ENCODE data around the gene C1QTNF7. TPM values are rescaled to one million over a fixed set of nuclear protein-coding genes. Genes with fewer than 3 reads are reported as not detected.

The C1QTNF7 gene
- total RNA-seq, 1 experiment from 2014 or later, result not detected

GRCh38 chr4:15427161-15427560, 672 bp upstream of the C1QTNF7 start:
- no peaks in the 10 kb centered on the region for H3K27me3 ChIP-seq
- no peaks in the 10 kb centered on the region for H3K9me3 ChIP-seq (replicated peaks)
- DNase-seq, result no peak
- no peak overlapping the region for H3K27ac ChIP-seq
- H3K4me1 ChIP-seq, result no peaks in the 10 kb centered on the region
- H3K4me3 ChIP-seq, result no peak overlapping the region
- H3K36me3 ChIP-seq, result no peaks in the 10 kb centered on the region

GRCh38 chr4:15428611-15429010, 778 bp downstream of the C1QTNF7 start:
- no peak for DNase-seq
- no peak overlapping the region for H3K27ac ChIP-seq
- H3K27me3 ChIP-seq, result no peaks in the 10 kb centered on the region

DNA sequence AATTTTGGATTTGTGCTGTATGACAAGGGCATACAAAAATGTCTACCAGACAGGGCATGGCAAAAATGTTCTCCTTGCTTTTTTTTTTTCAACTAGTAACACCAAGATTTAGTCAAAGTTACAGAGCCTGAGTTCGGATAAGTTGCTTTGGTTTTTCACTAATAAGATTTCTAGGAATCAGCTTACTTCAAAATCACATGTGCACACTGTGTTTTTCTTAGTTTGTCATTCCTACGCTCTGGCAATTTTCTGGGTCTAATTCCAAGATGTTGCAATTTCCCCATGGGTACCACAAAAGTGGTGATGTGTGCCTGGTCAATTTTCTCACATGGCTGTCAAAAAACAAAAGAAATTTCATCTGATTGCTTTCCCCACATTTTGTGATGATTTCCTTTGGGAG, 6.3 kb downstream of the C1QTNF7 start:
- no peaks in the 10 kb centered on the region for H3K9me3 ChIP-seq (replicated peaks)
- DNase-seq, result no peak

More at GRCh38 chr4:15428611-15429010, 778 bp downstream of the C1QTNF7 start:
- Histone ChIP-seq H3K36me3 (no peaks in the 10 kb centered on the region), H3K4me3 (no peak overlapping the region), H3K4me1 (no peaks in the 10 kb centered on the region), H3K9me3 (replicated peaks) (no peaks in the 10 kb centered on the region)

GRCh38 chr4:15434676-15435075, 6.8 kb downstream of the C1QTNF7 start:
- H3K27me3 ChIP-seq, result no peaks in the 10 kb centered on the region
- DNase-seq, result no peak

More for the DNA sequence above, 6.3 kb downstream of the C1QTNF7 start:
- Histone ChIP-seq H3K4me3 (no peak overlapping the region), H3K27me3 (no peaks in the 10 kb centered on the region), H3K27ac (no peak overlapping the region), H3K4me1 (no peaks in the 10 kb centered on the region; the same call in 1 of the 2 replicates), H3K36me3 (no peaks in the 10 kb centered on the region)

DNA sequence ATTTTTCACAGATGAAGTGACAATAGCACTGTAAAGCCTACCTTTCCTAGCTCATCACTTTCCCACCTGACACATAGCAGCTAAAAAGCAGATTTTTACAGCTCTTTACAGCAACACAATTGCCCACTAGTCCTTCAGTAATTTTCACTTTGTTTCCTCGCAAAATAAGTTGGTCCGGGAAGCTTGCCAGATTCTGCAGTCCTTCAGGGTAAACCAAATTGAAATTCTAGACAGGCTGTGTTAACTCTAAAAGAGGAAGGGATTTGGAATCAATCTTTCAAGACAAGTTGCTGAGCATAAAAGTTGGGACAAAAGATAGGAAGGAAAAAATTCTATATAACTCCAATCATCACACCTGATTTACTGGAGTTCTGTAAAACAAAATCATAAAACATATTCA, 8.7 kb downstream of the C1QTNF7 start:
- H3K4me3 ChIP-seq, result no peak overlapping the region
- no peaks in the 10 kb centered on the region for H3K27me3 ChIP-seq
- no peaks in the 10 kb centered on the region; the same call in 1 of the 2 replicates for H3K4me1 ChIP-seq
- H3K9me3 ChIP-seq (replicated peaks), result no peaks in the 10 kb centered on the region
- H3K36me3 ChIP-seq, result no peaks in the 10 kb centered on the region
- H3K27ac ChIP-seq, result no peak overlapping the region
- peak; percentile 20 to 44 for DNase-seq

More at GRCh38 chr4:15434676-15435075, 6.8 kb downstream of the C1QTNF7 start:
- no peaks in the 10 kb centered on the region for H3K36me3 ChIP-seq
- no peak overlapping the region for H3K27ac ChIP-seq
- no peak overlapping the region for H3K4me3 ChIP-seq
- H3K4me1 ChIP-seq, result no peaks in the 10 kb centered on the region; the same call in 1 of the 2 replicates
- no peaks in the 10 kb centered on the region for H3K9me3 ChIP-seq (replicated peaks)

DNA sequence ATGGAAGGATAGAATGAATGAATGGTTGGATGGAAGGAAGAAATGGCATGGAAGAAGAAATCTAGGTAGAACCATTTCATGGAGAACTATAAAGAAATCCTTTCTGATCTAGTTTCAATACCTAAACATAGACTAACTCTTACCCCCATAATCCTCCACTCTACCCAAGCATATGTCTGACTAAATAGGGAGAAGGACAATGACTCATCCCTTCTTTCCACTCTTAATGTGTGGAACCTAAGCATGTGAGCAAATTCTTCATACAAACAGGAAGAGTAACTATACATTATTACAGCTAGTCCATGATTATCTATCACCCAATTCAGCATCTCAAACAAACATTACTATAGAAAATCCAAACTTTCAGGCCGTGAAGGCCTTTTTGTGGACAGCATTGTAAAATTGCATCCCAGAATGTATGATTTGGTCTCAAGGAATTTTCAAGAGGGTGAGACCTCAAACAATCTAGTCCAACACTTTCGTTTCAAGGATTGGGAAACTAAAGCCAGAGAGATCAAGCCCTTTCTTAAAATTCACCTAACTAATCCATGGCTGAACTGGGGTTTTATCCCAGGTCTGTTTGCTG, 11.2 kb downstream of the C1QTNF7 start:
- Histone ChIP-seq H3K27ac (no peak overlapping the region), H3K4me3 (no peak overlapping the region), H3K27me3 (no peaks in the 10 kb centered on the region), H3K9me3 (replicated peaks) (no peaks in the 10 kb centered on the region), H3K4me1 (no peaks in the 10 kb centered on the region; the same call in 1 of the 2 replicates), H3K36me3 (no peaks in the 10 kb centered on the region)
- DNase-seq, result no peak

DNA sequence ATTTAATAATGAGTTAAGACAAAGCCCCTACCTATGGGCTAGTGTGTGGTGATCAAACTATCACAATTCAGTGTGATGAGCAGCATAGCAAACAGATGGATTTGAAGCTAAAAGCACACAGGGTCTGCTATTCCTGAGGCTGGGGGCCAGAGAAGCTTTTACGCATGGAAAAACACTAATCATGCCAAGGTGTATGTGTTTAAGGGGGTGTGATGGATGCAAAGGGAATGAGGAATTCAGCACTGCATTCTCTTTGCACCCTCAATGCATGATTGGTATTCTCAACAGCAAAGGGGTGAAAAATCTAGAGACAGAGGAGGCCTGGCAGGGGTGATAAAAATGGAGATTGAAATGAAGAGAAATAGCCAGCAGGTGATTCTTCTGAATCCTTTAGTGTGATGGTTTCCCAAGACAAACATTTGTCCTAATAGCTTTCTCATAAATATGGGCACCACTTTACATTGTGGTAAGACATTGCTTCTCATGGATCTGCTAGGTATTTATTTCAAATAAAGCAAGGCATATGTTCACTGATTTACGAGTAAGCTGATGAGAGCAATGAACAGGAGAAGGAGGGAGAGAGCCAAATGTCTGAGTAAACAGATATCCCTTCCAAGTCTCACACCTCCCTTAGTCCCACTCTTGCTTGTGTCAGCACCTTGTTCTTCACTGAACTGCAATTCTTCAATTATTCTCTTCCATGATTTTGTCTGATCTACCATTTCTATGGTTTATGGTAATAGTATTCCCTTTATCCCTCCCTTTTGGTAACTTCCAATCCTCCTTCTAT, 15.7 kb downstream of the C1QTNF7 start:
- Histone ChIP-seq H3K27ac (no peak overlapping the region), H3K27me3 (no peaks in the 10 kb centered on the region), H3K9me3 (replicated peaks) (no peaks in the 10 kb centered on the region), H3K4me1 (no peaks in the 10 kb centered on the region), H3K4me3 (no peak overlapping the region), H3K36me3 (no peaks in the 10 kb centered on the region)
- no peak for DNase-seq

GRCh38 chr4:15444276-15444675, 16.4 kb downstream of the C1QTNF7 start:
- no peaks in the 10 kb centered on the region for H3K27me3 ChIP-seq
- H3K36me3 ChIP-seq, result no peaks in the 10 kb centered on the region
- DNase-seq, result no peak
- H3K4me3 ChIP-seq, result no peak overlapping the region
- H3K4me1 ChIP-seq, result no peaks in the 10 kb centered on the region
- H3K27ac ChIP-seq, result no peak overlapping the region
- no peaks in the 10 kb centered on the region for H3K9me3 ChIP-seq (replicated peaks)

DNA sequence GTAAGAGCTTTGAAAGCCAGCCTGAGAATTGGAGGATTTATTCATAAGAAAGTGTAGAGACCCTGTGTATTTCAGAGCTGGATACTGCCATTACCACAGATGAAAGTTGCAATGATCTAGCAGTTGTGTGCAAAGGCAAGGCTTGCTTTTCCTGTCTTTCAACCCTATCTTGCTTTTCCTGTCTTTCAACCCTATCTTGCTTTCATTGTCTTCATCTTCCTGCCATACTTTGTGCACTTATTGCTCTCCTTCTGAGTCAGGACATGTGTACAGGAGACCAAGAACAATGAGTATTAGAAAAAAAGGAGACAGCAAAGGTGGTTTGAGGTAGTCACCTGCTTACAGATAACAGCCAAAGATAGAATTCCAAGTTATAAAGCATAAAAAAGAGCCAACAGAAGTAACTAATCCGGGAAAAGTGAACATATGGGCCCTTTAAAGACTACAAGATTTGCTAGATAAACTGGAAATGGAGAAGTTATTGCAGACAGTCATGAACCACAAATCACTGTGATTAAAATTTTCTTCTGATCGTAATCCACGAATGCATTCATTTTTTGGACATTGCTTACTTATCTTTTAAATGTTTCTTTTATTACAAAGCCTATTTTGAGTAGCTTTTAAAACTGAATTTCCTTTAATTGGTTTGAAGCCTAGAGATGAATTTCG, 17.2 kb downstream of the C1QTNF7 start:
- DNase-seq, result no peak
- Histone ChIP-seq H3K4me3 (no peak overlapping the region), H3K27me3 (no peaks in the 10 kb centered on the region), H3K27ac (no peak overlapping the region), H3K9me3 (replicated peaks) (0 out of 2 replicates have a peak, but pooled peaks cover 3% of the 10 kb centered on the region), H3K36me3 (no peaks in the 10 kb centered on the region), H3K4me1 (no peaks in the 10 kb centered on the region)

DNA sequence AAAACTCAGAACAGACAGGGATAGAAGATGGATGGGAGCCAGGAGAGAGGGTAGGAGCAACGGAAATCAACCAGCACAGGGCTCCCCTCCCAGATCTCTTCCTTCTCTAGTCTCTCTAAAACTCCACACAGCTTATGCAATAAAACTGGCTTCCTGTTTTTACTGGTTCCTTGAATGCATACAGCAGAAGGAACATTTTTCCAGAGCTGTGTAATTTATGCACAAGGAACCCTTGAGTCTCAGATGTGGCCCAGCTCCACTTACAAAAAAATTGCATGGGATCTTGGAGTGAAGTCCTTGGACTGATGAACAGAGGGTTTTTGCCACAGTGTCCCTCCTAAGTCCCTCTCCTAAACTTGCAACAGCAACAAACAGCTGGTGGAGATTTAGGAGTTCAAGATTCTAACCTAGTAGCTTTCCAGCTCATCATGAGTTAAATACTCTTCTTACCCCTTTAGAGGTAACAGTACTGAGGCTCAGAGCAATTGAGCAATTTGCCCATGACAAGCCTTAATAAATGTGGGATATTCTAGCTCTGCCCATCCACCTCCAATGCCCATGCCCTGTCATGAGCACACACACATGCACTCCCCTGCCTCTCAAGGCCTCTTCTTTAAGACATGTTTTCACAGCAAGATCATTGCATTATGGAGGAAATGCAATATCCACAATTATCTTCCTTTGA, 23.5 kb downstream of the C1QTNF7 start:
- H3K4me3 ChIP-seq, result no peak overlapping the region
- 0 out of 2 replicates have a peak, but pooled peaks cover 3% of the 10 kb centered on the region for H3K9me3 ChIP-seq (replicated peaks)
- no peaks in the 10 kb centered on the region for H3K27me3 ChIP-seq
- no peak for DNase-seq
- H3K36me3 ChIP-seq, result no peaks in the 10 kb centered on the region
- H3K4me1 ChIP-seq, result peaks cover 30% of the 10 kb centered on the region
- peak overlapping the region; percentile 70 for H3K27ac ChIP-seq

GRCh38 chr4:15451866-15452765, 24.3 kb downstream of the C1QTNF7 start:
- H3K27me3 ChIP-seq, result no peaks in the 10 kb centered on the region
- H3K9me3 ChIP-seq (replicated peaks), result 0 out of 2 replicates have a peak, but pooled peaks cover 3% of the 10 kb centered on the region
- no peaks in the 10 kb centered on the region for H3K36me3 ChIP-seq
- DNase-seq, result peak; percentile 58 to 60
- H3K4me1 ChIP-seq, result peaks cover 30% of the 10 kb centered on the region
- peak overlapping the region; percentile 70 for H3K27ac ChIP-seq
- H3K4me3 ChIP-seq, result no peak overlapping the region

DNA sequence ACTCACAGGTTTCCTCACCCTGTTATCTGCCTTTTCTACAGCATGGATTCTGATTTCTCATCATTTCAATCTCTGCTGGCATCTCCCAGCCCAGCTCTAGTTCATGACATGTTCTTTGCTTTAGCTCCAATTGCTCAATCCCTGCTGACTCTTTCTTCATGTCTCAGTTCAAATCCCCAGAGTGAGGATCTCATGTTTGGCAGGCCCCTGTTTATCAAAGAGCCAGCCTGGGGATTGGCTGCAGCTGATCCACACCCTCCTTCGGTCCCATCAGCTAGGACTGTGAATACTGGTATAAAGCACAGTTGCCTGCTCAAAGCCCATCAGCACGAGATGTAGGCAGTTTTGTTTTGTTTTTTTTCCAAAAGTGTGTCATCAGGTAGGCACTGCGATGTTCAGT, 27.5 kb downstream of the C1QTNF7 start:
- Histone ChIP-seq H3K27ac (no peak overlapping the region), H3K27me3 (no peaks in the 10 kb centered on the region), H3K36me3 (no peaks in the 10 kb centered on the region), H3K9me3 (replicated peaks) (no peaks in the 10 kb centered on the region), H3K4me3 (no peak overlapping the region), H3K4me1 (peaks cover 30% of the 10 kb centered on the region)
- DNase-seq, result no peak

- Histone ChIP-seq H3K27me3 (no peaks in the 10 kb centered on the region), H3K9me3 (replicated peaks) (no peaks in the 10 kb centered on the region), H3K36me3 (no peaks in the 10 kb centered on the region), H3K4me1 (peaks cover 12% of the 10 kb centered on the region), H3K4me3 (no peak overlapping the region), H3K27ac (no peak overlapping the region)
- DNase-seq, result peak in 1 of 2 experiments; percentile 59
Observed at GRCh38 chr4:15457406-15458201, 29.8 kb downstream of the C1QTNF7 start.
